Hematopoietic multipotent progenitor cell treated with erythropoietin and hydrocortisone succinate and interleukin-3 and kit ligand, for 15 days (in vitro differentiated cells): Measurements from ENCODE around the gene RNF217.

Source experiments
- DNase-seq: peaks from one replicate; pipeline ENCODE4 v3.0.0-alpha.2; 2015; ENCODE audit warnings: low spot score

Gene RNF217

GRCh38 chr6:125099211-125100073 lies 137.2 kb downstream of the RNF217 start:
- DNase-seq: no peak

- no peak for DNase-seq
Measured at GRCh38 chr6:125100074-125100652, 137.9 kb downstream of the RNF217 start.

- no peak for DNase-seq
Measured at GRCh38 chr6:125101128-125101527, 138.9 kb downstream of the RNF217 start.

GRCh38 chr6:125101631-125102030 lies 139.4 kb downstream of the RNF217 start:
- no peak for DNase-seq

- no peak for DNase-seq
Measured at GRCh38 chr6:125102411-125102810, 140.2 kb downstream of the RNF217 start.

- no peak for DNase-seq
Measured at GRCh38 chr6:125102891-125103290, 140.7 kb downstream of the RNF217 start.

- no peak for DNase-seq
Measured at GRCh38 chr6:125104425-125104824, 142.2 kb downstream of the RNF217 start.

- no peak for DNase-seq
Measured at GRCh38 chr6:125107048-125107447, 144.8 kb downstream of the RNF217 start.

- no peak for DNase-seq
Measured at GRCh38 chr6:125107896-125108295, 145.7 kb downstream of the RNF217 start.

- no peak for DNase-seq
Measured at GRCh38 chr6:125110056-125110455, 147.8 kb downstream of the RNF217 start.

GRCh38 chr6:125111219-125111983 lies 149.2 kb downstream of the RNF217 start:
- DNase-seq: no peak

- DNase-seq: no peak
Measured at GRCh38 chr6:125112934-125113333, 150.7 kb downstream of the RNF217 start.

GRCh38 chr6:125114248-125114858 lies 152.1 kb downstream of the RNF217 start:
- peak; percentile 62 for DNase-seq

- no peak for DNase-seq
Measured at GRCh38 chr6:125116170-125116569, 153.9 kb downstream of the RNF217 start.

- no peak for DNase-seq
Measured at GRCh38 chr6:125116710-125117109, 154.5 kb downstream of the RNF217 start.

GRCh38 chr6:125117818-125118217 lies 155.6 kb downstream of the RNF217 start:
- no peak for DNase-seq

- no peak for DNase-seq
Measured at GRCh38 chr6:125120054-125120590, 157.9 kb downstream of the RNF217 start.

- DNase-seq: no peak
Measured at GRCh38 chr6:125121894-125122293, 159.7 kb downstream of the RNF217 start.

- DNase-seq: no peak
Measured at GRCh38 chr6:125123051-125123450, 160.8 kb downstream of the RNF217 start.

GRCh38 chr6:125123468-125124048 lies 161.3 kb downstream of the RNF217 start:
- no peak for DNase-seq

GRCh38 chr6:125124049-125124669 lies 161.9 kb downstream of the RNF217 start:
- no peak for DNase-seq
